CD8-positive, alpha-beta memory T cell (primary cell): ENCODE data around the gene OBSCN. TPM values are rescaled to one million over a fixed set of nuclear protein-coding genes. Genes with fewer than 3 reads are reported as not detected.

Experiments used
- CTCF ChIA-PET: fragments of 350-600 bp; sonication (Branson Sonifier 250); formaldehyde crosslinking; loops from one replicate; lab custom pipeline; 2021; ENCODE audit warnings: antibody characterized with exemption; lab: Charles Lee
- POLR2A ChIA-PET: fragments of 350-600 bp; sonication (Branson Sonifier 250); formaldehyde crosslinking; loops from one replicate; lab custom pipeline; 2021; ENCODE audit warnings: antibody characterized with exemption; lab: Charles Lee
- DNase-seq, 5 donors: peaks; one replicate each; pipeline versions ENCODE4 v3.0.0 to v3.0.0-alpha.2; 2020 to 2022; ENCODE audit warnings: mixed read lengths in 1 of 5
- H3K27ac ChIP-seq: one replicate; pipeline ENCODE4 v1.7.0; 2013; ENCODE audit warnings: low read depth, mild to moderate bottlenecking, low read length, moderate library complexity
- H3K27me3 ChIP-seq: 2 replicates; pipeline ENCODE4 v1.7.0; 2013; ENCODE audit warnings: low read length, mild to moderate bottlenecking; ENCODE audit not compliant: insufficient read depth, poor library complexity, severe bottlenecking
- H3K36me3 ChIP-seq: 2 replicates; pipeline ENCODE4 v1.7.0; 2013; ENCODE audit warnings: mild to moderate bottlenecking, low read length, moderate library complexity; ENCODE audit not compliant: insufficient read depth
- H3K4me1 ChIP-seq: 2 replicates; pipeline ENCODE4 v1.7.0; 2013; ENCODE audit warnings: mild to moderate bottlenecking, low read length, moderate library complexity; ENCODE audit not compliant: insufficient read depth
- H3K4me3 ChIP-seq: 2 replicates; pipeline ENCODE4 v1.7.0; 2013; ENCODE audit warnings: mild to moderate bottlenecking, low read length
- H3K9me3 ChIP-seq: 2 replicates; pipeline ENCODE4 v1.7.0; 2013; ENCODE audit warnings: mild to moderate bottlenecking, low read length
- H3K27ac Mint-ChIP-seq, 8 donors: one replicate each; pipeline ENCODE4 v1.8.0; 2020 to 2021; ENCODE audit warnings: mixed read lengths in 8 of 8, mild to moderate bottlenecking in 6 of 8, inconsistent platforms in 3 of 8, moderate library complexity in 3 of 8
- H3K27me3 Mint-ChIP-seq, 2 donors: one replicate each; pipeline ENCODE4 v1.8.0; 2020 to 2021; ENCODE audit warnings: mixed read lengths in 2 of 2, mild to moderate bottlenecking in 1 of 2, moderate library complexity in 1 of 2
- H3K36me3 Mint-ChIP-seq, 3 donors: one replicate each; pipeline ENCODE4 v1.8.0; 2020 to 2021; ENCODE audit warnings: mixed read lengths in 3 of 3, inconsistent platforms in 1 of 3, mild to moderate bottlenecking in 1 of 3
- H3K4me1 Mint-ChIP-seq, 3 donors: one replicate each; pipeline ENCODE4 v1.8.0; 2020 to 2021; ENCODE audit warnings: mixed read lengths in 3 of 3, inconsistent platforms in 1 of 3, mild to moderate bottlenecking in 1 of 3
- H3K4me3 Mint-ChIP-seq, 7 donors: one replicate each; pipeline ENCODE4 v1.8.0; 2020 to 2021; ENCODE audit warnings: mixed read lengths in 7 of 7, mild to moderate bottlenecking in 6 of 7, moderate library complexity in 4 of 7, inconsistent platforms in 2 of 7
- H3K9me3 Mint-ChIP-seq, 5 donors: one replicate each; pipeline ENCODE4 v1.8.0; 2020 to 2022; ENCODE audit warnings: mixed read lengths in 5 of 5, mild to moderate bottlenecking in 3 of 5, moderate library complexity in 2 of 5, inconsistent platforms in 1 of 5
- polyA plus RNA-seq: library from polyadenylated mRNA; unstranded; fragments of 300-500 nt; fragmentation: Illumina TruSeq; gene quantifications from one replicate; pipeline ENCODE4 v1.2.3, GENCODE V29; 2021
- total RNA-seq, 2 experiments: library from RNA; stranded (reverse); gene quantifications; one replicate each; pipeline ENCODE4 v1.2.3, GENCODE V29; 2021

OBSCN gene
- total and polyA plus RNA-seq, 3 experiments from 2014 or later: 3.0 to 13.6 (median 10.9) TPM

DNA sequence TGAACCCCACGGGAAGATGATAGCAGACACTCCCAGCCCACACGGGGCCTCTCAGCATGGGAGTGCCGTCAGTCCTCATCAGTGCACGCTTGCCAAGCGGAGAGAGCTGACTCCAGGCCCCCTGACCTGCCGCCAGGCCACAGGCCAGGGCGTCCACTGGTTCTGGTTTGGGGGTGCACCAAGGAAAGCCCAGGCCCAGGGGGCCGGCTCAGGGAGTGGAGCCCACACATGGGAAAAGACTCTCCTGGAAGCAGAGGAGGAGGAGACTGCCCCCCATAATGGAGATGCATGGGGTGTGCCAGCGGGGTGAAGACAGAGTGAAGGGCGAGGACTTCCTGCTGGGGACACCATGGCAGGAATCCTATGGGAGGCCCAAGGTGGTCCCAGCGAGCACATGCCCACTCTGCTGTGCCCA lies 192.4 kb downstream of the OBSCN start:
- peak overlapping the region in 2 of 8 donors; percentile 54 to 63 for H3K27ac Mint-ChIP-seq
- no peaks in the 10 kb centered on the region for H3K9me3 ChIP-seq
- peaks cover 51 to 65% (median 51%) of the 10 kb centered on the region in 3 donors for H3K4me1 Mint-ChIP-seq
- no peaks in the 10 kb centered on the region for H3K9me3 Mint-ChIP-seq
- POLR2A ChIA-PET: interaction anchor here (0.6 kb wide), 1 partner anchor 262 kb away, joined by 4 read pairs; no protein-coding TSS in a partner anchor
- no peak overlapping the region for H3K27ac ChIP-seq
- no peaks in the 10 kb centered on the region for H3K27me3 ChIP-seq
- peak overlapping the region in 1 of 7 donors; percentile 42 for H3K4me3 Mint-ChIP-seq
- peaks cover 0 to 1% of the 10 kb centered on the region in 2 donors for H3K27me3 Mint-ChIP-seq
- no peak for DNase-seq
- peaks cover 43% of the 10 kb centered on the region for H3K4me1 ChIP-seq
- peaks cover 20% of the 10 kb centered on the region for H3K36me3 ChIP-seq
- CTCF ChIA-PET: no interaction called here
- H3K36me3 Mint-ChIP-seq: peaks cover 0 to 92% (median 6%) of the 10 kb centered on the region in 3 donors
- H3K4me3 ChIP-seq: no peak overlapping the region

DNA sequence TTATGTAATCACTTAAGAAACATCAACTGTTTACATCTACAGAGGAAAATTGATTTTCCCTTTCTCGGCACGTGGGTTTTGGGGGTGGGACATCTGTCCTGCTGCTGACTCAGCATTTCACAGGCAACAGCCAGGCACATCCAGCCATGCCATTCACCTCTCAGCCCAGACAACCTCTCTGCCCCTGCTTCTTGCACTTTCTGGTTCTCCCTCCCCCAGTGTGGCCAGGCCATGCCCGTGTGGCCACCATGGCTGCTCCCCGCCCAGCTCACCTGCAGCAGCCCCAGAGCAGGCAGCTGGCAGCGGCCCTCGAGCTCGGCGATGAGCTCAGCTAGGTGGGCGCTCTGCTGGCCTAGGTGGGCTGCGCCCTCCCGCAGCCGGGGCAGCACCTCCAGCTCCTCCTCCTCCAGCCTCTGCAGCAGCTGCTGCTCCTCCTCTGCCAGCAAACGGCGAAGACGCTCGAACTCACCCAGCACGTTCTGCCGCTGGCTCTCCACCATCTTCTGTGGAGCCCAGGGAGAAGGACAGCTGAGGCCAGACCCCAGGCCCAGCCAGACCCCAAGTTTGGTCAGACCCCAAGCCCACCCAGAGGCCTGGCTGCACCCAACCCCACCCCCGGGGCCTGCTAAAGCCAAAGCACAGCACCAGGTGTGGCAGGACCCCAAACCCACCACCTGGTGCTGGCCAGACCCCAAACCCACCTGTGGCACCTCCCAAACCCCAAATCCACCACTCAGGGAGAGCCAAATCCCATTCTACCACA lies 193.0 kb downstream of the OBSCN start:
- Mint-ChIP-seq H3K36me3 (peaks cover 0 to 88% (median 6%) of the 10 kb centered on the region in 3 donors), H3K4me3 (peak overlapping the region in 1 of 7 donors; percentile 42), H3K27me3 (peaks cover 0 to 2% of the 10 kb centered on the region in 2 donors), H3K4me1 (peaks cover 55 to 71% (median 57%) of the 10 kb centered on the region in 3 donors), H3K27ac (peak overlapping the region in 2 of 8 donors; percentile 93 to 96), H3K9me3 (no peaks in the 10 kb centered on the region)
- H3K36me3 ChIP-seq: peaks cover 20% of the 10 kb centered on the region
- peaks cover 48% of the 10 kb centered on the region for H3K4me1 ChIP-seq
- no peaks in the 10 kb centered on the region for H3K9me3 ChIP-seq
- no peak overlapping the region for H3K27ac ChIP-seq
- H3K4me3 ChIP-seq: no peak overlapping the region
- POLR2A ChIA-PET: interaction anchor here (0.6 kb wide), 1 partner anchor 263 kb away, joined by 4 read pairs; no protein-coding TSS in a partner anchor
- H3K27me3 ChIP-seq: no peaks in the 10 kb centered on the region
- CTCF ChIA-PET: no interaction called here
- no peak for DNase-seq

DNA sequence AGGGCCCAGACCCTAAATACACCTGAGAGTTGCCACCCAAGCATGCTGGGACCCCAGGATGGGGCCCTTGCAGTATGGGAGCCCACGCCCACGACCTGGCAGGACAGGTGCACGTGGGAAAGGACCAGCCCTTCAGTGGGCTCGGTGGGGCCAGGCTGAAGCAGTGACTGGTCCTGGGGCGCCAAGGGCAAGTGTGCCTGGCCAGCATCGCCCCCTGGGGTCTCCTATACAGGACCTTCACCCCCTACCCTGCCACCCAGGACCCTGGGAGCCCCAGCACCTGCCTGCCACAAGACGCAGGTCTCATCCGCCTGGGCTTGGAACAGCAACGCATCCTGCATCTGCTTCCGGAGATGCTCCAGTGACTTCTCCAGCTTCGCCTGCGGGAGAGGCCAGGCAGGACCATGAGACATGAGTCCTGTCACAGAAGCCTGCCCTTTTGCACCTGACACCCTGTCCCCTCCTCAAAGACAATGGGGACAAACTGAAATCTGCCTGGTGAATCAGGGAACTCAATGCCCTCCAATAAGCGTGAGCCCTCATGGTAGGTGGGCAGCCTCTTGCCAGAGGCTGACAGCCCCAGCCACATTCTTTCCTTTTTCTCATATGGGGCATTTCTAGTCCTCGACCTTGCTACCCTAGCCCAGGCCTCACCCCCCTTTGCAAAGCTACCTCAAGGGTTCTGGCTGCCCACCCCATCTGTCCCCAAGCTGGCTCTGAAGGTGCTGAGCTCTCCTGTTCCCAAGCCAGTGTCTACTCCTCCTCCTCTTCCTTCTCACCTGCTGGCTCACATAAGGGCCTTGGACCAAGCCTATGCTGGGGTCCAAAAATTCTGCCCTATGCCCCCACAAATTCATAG lies 194.2 kb downstream of the OBSCN start:
- Histone ChIP-seq H3K27me3 (no peaks in the 10 kb centered on the region), H3K9me3 (no peaks in the 10 kb centered on the region), H3K4me3 (no peak overlapping the region), H3K4me1 (peaks cover 48% of the 10 kb centered on the region), H3K36me3 (peaks cover 14% of the 10 kb centered on the region), H3K27ac (no peak overlapping the region)
- H3K9me3 Mint-ChIP-seq: no peaks in the 10 kb centered on the region
- H3K27me3 Mint-ChIP-seq: peaks cover 0 to 5% of the 10 kb centered on the region in 2 donors
- H3K4me1 Mint-ChIP-seq: peaks cover 55 to 75% (median 57%) of the 10 kb centered on the region in 3 donors
- DNase-seq: no peak
- H3K4me3 Mint-ChIP-seq: peak overlapping the region in 1 of 7 donors; percentile 7
- ChIA-PET CTCF (no interaction called here), POLR2A (interaction anchor here (2.7 kb wide), 1 partner anchor 56 kb away, joined by 10 read pairs; a partner anchor contains a TSS)
- peak overlapping the region in 6 of 8 donors; percentile 58 to 96 (median 88) for H3K27ac Mint-ChIP-seq
- H3K36me3 Mint-ChIP-seq: peaks cover 0 to 82% (median 6%) of the 10 kb centered on the region in 3 donors

DNA sequence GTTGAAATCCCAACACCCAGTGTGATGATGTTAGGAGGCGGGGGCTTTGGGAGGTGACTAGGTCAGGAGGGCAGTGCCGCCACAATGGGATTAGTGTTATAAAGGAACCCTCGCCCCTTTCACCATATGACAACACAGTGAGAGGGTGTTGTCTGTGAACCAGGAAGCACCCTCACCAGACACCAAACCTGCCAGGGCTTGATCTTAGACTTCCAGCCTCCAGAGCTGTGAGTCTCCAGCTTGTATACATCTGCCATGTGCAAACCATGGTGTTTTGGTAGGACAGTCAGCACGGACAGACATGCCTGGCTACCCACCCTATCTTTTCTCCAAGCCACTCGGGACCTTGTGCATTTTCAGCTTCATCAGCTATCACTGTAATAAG lies 194.8 kb downstream of the OBSCN start:
- POLR2A ChIA-PET: interaction anchor here (2.7 kb wide), 1 partner anchor 55 kb away, joined by 10 read pairs; a partner anchor contains a TSS
- H3K36me3 Mint-ChIP-seq: peaks cover 0 to 76% (median 4%) of the 10 kb centered on the region in 3 donors

DNA sequence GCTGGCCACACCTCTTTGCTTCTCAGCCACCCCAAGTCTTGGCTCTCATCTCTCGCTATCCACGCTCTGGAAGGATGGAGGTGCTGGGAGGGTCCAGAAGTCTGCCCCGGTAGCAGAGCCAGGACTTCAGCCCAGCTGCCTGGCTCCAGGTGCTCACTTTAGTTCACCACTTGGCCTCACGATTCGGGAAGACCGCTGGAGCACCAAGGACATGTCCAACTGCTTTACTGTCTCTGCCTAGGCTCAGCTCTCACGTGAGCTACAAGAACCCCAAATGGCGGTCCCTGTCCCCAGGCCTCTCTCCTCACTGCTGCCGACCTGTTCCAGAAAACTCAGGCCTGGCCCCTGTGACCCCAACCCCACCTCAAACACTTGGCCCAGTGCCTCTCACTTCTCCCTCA lies 195.4 kb downstream of the OBSCN start:
- H3K27me3 Mint-ChIP-seq: peaks cover 0 to 5% of the 10 kb centered on the region in 2 donors
- Histone ChIP-seq H3K27me3 (no peaks in the 10 kb centered on the region), H3K36me3 (peaks cover 7% of the 10 kb centered on the region), H3K4me3 (no peak overlapping the region), H3K4me1 (peaks cover 51% of the 10 kb centered on the region), H3K9me3 (no peaks in the 10 kb centered on the region), H3K27ac (no peak overlapping the region)
- no peak for DNase-seq
- POLR2A ChIA-PET: interaction anchor here (2.7 kb wide), 1 partner anchor 55 kb away, joined by 10 read pairs; a partner anchor contains a TSS
- H3K36me3 Mint-ChIP-seq: peaks cover 0 to 70% (median 2%) of the 10 kb centered on the region in 3 donors
- CTCF ChIA-PET: interaction anchor here (1.2 kb wide), 1 partner anchor 10 kb away, joined by 3 read pairs; no protein-coding TSS in a partner anchor
- peaks cover 50 to 78% (median 57%) of the 10 kb centered on the region in 3 donors for H3K4me1 Mint-ChIP-seq
- no peaks in the 10 kb centered on the region for H3K9me3 Mint-ChIP-seq
- peak overlapping the region in 6 of 8 donors; percentile 7 to 93 (median 69) for H3K27ac Mint-ChIP-seq
- H3K4me3 Mint-ChIP-seq: peak overlapping the region in 5 of 7 donors; percentile 7 to 70 (median 22)

More for the DNA sequence above, 194.8 kb downstream of the OBSCN start:
- Mint-ChIP-seq H3K27me3 (peaks cover 0 to 5% of the 10 kb centered on the region in 2 donors), H3K4me1 (peaks cover 56 to 77% (median 57%) of the 10 kb centered on the region in 3 donors), H3K27ac (peak overlapping the region in 7 of 8 donors; percentile 7 to 93 (median 84)), H3K4me3 (peak overlapping the region in 2 of 7 donors; percentile 7 to 61), H3K9me3 (no peaks in the 10 kb centered on the region)
- DNase-seq: no peak
- Histone ChIP-seq H3K4me3 (no peak overlapping the region), H3K36me3 (peaks cover 12% of the 10 kb centered on the region), H3K9me3 (no peaks in the 10 kb centered on the region), H3K27me3 (no peaks in the 10 kb centered on the region), H3K27ac (no peak overlapping the region), H3K4me1 (peaks cover 49% of the 10 kb centered on the region)
- CTCF ChIA-PET: interaction anchor here (1.2 kb wide), 1 partner anchor 10 kb away, joined by 3 read pairs; no protein-coding TSS in a partner anchor

DNA sequence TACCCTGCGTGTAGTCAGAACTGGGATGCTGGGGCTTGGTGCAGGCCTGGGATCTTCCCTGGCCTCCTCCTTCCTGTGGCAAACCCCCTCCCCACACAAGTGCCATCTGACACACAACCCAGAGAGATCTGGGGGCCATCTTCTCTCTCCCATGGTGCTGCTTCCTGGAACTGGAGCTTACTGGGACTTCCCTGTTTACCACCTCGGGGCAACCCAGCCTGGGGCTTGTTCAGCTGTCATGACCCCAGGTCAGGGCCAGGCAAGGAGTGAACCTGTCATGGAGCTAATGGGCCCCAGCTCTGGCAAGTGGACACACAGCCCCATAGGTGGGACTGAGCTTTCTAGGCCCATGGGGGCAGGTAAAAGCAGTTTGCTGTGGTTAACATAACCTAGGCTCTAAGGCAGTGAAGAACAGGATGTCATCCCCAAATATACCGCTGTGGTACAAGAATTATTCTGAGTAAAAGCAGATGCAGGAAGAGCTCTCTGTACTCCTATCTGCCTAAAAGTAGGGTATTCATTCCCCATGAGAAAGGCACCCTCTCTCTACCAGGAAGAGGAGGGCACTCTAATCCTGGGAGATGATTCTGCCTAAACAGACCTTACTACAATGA lies 196.4 kb downstream of the OBSCN start:
- peaks cover 55% of the 10 kb centered on the region for H3K4me1 ChIP-seq
- peaks cover 0 to 64% (median 2%) of the 10 kb centered on the region in 3 donors for H3K36me3 Mint-ChIP-seq
- ChIA-PET CTCF (interaction anchor here (1.2 to 1.9 kb wide), 4 partner anchors 11 to 190 kb away, joined by 3 to 4 read pairs (median 3); no protein-coding TSS in a partner anchor), POLR2A (interaction anchor here (0.7 to 2.7 kb wide), 2 partner anchors 11 to 54 kb away, joined by 3 to 10 read pairs; a partner anchor contains a TSS)
- peaks cover 0 to 5% of the 10 kb centered on the region in 2 donors for H3K27me3 Mint-ChIP-seq
- peaks cover 7% of the 10 kb centered on the region for H3K36me3 ChIP-seq
- H3K27ac ChIP-seq: peak overlapping the region; percentile 33
- DNase-seq: no peak
- H3K4me3 Mint-ChIP-seq: peak overlapping the region; percentile 80 to 95 (median 93)
- no peaks in the 10 kb centered on the region for H3K9me3 Mint-ChIP-seq
- H3K9me3 ChIP-seq: no peaks in the 10 kb centered on the region
- H3K4me3 ChIP-seq: peak overlapping the region; percentile 85
- H3K4me1 Mint-ChIP-seq: peaks cover 53 to 83% (median 60%) of the 10 kb centered on the region in 3 donors
- H3K27ac Mint-ChIP-seq: peak overlapping the region; percentile 43 to 93 (median 84)
- no peaks in the 10 kb centered on the region for H3K27me3 ChIP-seq
